GM12891 (cell line): ENCODE data around the gene U2SURP.

ENCODE experiments used
- PAX5 ChIP-seq: IDR thresholded peaks from 2 replicates; pipeline ENCODE4 v1.6.1; 2011; ENCODE audit warnings: low read length, moderate library complexity, mild to moderate bottlenecking; ENCODE audit not compliant: insufficient read depth, severe bottlenecking
- POLR2A ChIP-seq: IDR thresholded peaks from 2 replicates; pipeline ENCODE4 v1.6.1; 2011; ENCODE audit warnings: low read depth, low read length, control low read depth
- POLR2AphosphoS5 ChIP-seq: IDR thresholded peaks from 2 replicates; pipeline ENCODE4 v1.6.1; 2011; ENCODE audit warnings: low read depth, low read length, control low read depth
- TAF1 ChIP-seq: IDR thresholded peaks from 2 replicates; pipeline ENCODE4 v1.6.1; 2011; ENCODE audit warnings: low read depth, low read length, control low read depth

- no peak for TF ChIP-seq POLR2A
- TF ChIP-seq POLR2AphosphoS5 = no peak
- no peak for TF ChIP-seq PAX5
- no peak for TF ChIP-seq TAF1
These were observed 15.1 kb downstream of the U2SURP start for GRCh38 chr3:143016321-143016972.
